Smooth muscle cell (in vitro differentiated cells): Measurements from ENCODE around the gene CCDC172. TPM values are rescaled to one million over a fixed set of nuclear protein-coding genes. Genes with fewer than 3 reads are reported as not detected.

Experiments used
- DNase-seq: peaks from one replicate; lab custom pipeline; 2025; ENCODE audit not compliant: unreplicated experiment; lab: John Stamatoyannopoulos, UW
- H2AFZ ChIP-seq: fragments of 200-600 bp; sonication (generic); 2 replicates; pipeline ENCODE4 v1.6.0; 2016; ENCODE audit warnings: antibody characterized with exemption, low read depth, mild to moderate bottlenecking
- H3F3A ChIP-seq: fragments of 200-600 bp; sonication (generic); 2 replicates; pipeline ENCODE4 v1.6.0; 2017; ENCODE audit warnings: antibody characterized with exemption, low read depth
- H3K27ac ChIP-seq: fragments of 200-600 bp; sonication (generic); 2 replicates; pipeline ENCODE4 v1.5.1; 2016; ENCODE audit warnings: low read depth, mild to moderate bottlenecking
- H3K27me3 ChIP-seq: fragments of 200-600 bp; sonication (generic); 2 replicates; pipeline ENCODE4 v1.6.1; 2016; ENCODE audit warnings: low read depth, mild to moderate bottlenecking
- H3K36me3 ChIP-seq: fragments of 200-600 bp; sonication (generic); 2 replicates; pipeline ENCODE4 v1.5.1; 2016; ENCODE audit warnings: low read depth
- H3K4me1 ChIP-seq: fragments of 200-600 bp; sonication (generic); 2 replicates; pipeline ENCODE4 v1.5.1; 2016; ENCODE audit warnings: low read depth
- H3K4me2 ChIP-seq: fragments of 200-600 bp; sonication (generic); 2 replicates; pipeline ENCODE4 v1.6.0; 2016; ENCODE audit warnings: mild to moderate bottlenecking
- H3K4me3 ChIP-seq: fragments of 200-600 bp; sonication (generic); 2 replicates; pipeline ENCODE4 v1.5.1; 2016; ENCODE audit warnings: mild to moderate bottlenecking
- H3K79me2 ChIP-seq: fragments of 200-600 bp; sonication (generic); 2 replicates; pipeline ENCODE4 v1.6.0; 2016; ENCODE audit warnings: low read depth, mild to moderate bottlenecking
- H3K9ac ChIP-seq: fragments of 200-600 bp; sonication (generic); 2 replicates; pipeline ENCODE4 v1.6.0; 2016; ENCODE audit warnings: low read depth
- H3K9me3 ChIP-seq: fragments of 200-600 bp; sonication (generic); replicated peaks from 2 replicates; pipeline ENCODE4 v1.5.1; 2016; ENCODE audit warnings: low read depth
- H4K20me1 ChIP-seq: fragments of 200-600 bp; sonication (generic); 2 replicates; pipeline ENCODE4 v1.6.0; 2016; ENCODE audit warnings: low read depth
- CTCF ChIP-seq: fragments of 200-600 bp; sonication (generic); IDR thresholded peaks from 2 replicates; pipeline ENCODE4 v1.5.1; 2017; ENCODE audit warnings: borderline replicate concordance, mild to moderate bottlenecking, antibody characterized with exemption; ENCODE audit not compliant: insufficient read depth, poor library complexity, severe bottlenecking
- WGBS: methylation state at CpG from one replicate; pipeline ENCODE4 v1.1.7; 2016; ENCODE audit warnings: low lambda C conversion rate; 5-methylcytosine and 5-hydroxymethylcytosine counted together
- polyA plus RNA-seq: library from polyadenylated mRNA; unstranded; fragments of >200 nt; fragmentation: Nextera tagmentation; extraction: Ambion mirVana; gene quantifications from 2 replicates; pipeline ENCODE4 v1.2.1, GENCODE V29; 2016
- total RNA-seq: library from RNA; depleted of rRNA; stranded (reverse); fragments of >200 nt; gene quantifications from 2 replicates; pipeline ENCODE4 v1.2.3, GENCODE V29; 2014

Gene CCDC172
- total and polyA plus RNA-seq, 2 experiments from 2014 or later = not detected

- TF ChIP-seq CTCF = no peak
- DNase-seq = no peak
- no peaks in the 10 kb centered on the region for H3K79me2 ChIP-seq
Observed at GRCh38 chr10:116408719-116409118, 84.5 kb downstream of the CCDC172 start.

GRCh38 chr10:116410351-116410750 lies 86.1 kb downstream of the CCDC172 start:
- TF ChIP-seq CTCF = no peak
- WGBS = 93% methylated on average over 5 of the region's 5 CpGs
- Histone ChIP-seq H3K27ac (no peak overlapping the region), H3K36me3 (no peaks in the 10 kb centered on the region), H4K20me1 (no peaks in the 10 kb centered on the region), H3K27me3 (no peaks in the 10 kb centered on the region), H3K4me3 (no peak overlapping the region), H3K9me3 (no peaks in the 10 kb centered on the region), H3K4me2 (no peak overlapping the region), H3F3A (no peaks in the 10 kb centered on the region), H3K9ac (no peak overlapping the region), H3K79me2 (no peaks in the 10 kb centered on the region), H3K4me1 (no peaks in the 10 kb centered on the region), H2AFZ (no peak overlapping the region)
- no peak for DNase-seq

More at GRCh38 chr10:116408719-116409118, 84.5 kb downstream of the CCDC172 start:
- H3K27me3 ChIP-seq = no peaks in the 10 kb centered on the region
- WGBS = 76% methylated on average over 7 of the region's 7 CpGs
- H3K9ac ChIP-seq = no peak overlapping the region
- H3K4me1 ChIP-seq = no peaks in the 10 kb centered on the region
- H4K20me1 ChIP-seq = no peaks in the 10 kb centered on the region
- H3K4me2 ChIP-seq = no peak overlapping the region
- H3K27ac ChIP-seq = no peak overlapping the region
- H3K9me3 ChIP-seq = no peaks in the 10 kb centered on the region
- no peak overlapping the region for H3K4me3 ChIP-seq
- no peaks in the 10 kb centered on the region for H3F3A ChIP-seq
- H3K36me3 ChIP-seq = no peaks in the 10 kb centered on the region
- H2AFZ ChIP-seq = no peak overlapping the region

- WGBS = 45% methylated on average over 2 of the region's 2 CpGs
- no peak overlapping the region for H3K27ac ChIP-seq
- H3K79me2 ChIP-seq = no peaks in the 10 kb centered on the region
- H2AFZ ChIP-seq = no peak overlapping the region
- no peak overlapping the region for H3K4me3 ChIP-seq
- H3F3A ChIP-seq = no peaks in the 10 kb centered on the region
- no peaks in the 10 kb centered on the region for H4K20me1 ChIP-seq
- no peak overlapping the region for H3K9ac ChIP-seq
- no peaks in the 10 kb centered on the region for H3K27me3 ChIP-seq
- H3K36me3 ChIP-seq = no peaks in the 10 kb centered on the region
- no peak for DNase-seq
- no peak for TF ChIP-seq CTCF
- H3K4me2 ChIP-seq = no peak overlapping the region
- H3K4me1 ChIP-seq = no peaks in the 10 kb centered on the region
- no peaks in the 10 kb centered on the region for H3K9me3 ChIP-seq
Observed at GRCh38 chr10:116417821-116418220, 93.6 kb downstream of the CCDC172 start.

GRCh38 chr10:116418389-116418788 lies 94.1 kb downstream of the CCDC172 start:
- H3K4me1 ChIP-seq = no peaks in the 10 kb centered on the region
- H3K9me3 ChIP-seq = no peaks in the 10 kb centered on the region
- no peak overlapping the region for H2AFZ ChIP-seq
- no peaks in the 10 kb centered on the region for H4K20me1 ChIP-seq
- no peaks in the 10 kb centered on the region for H3K79me2 ChIP-seq
- no peak overlapping the region for H3K27ac ChIP-seq
- no peak for DNase-seq
- no peak overlapping the region for H3K4me3 ChIP-seq
- no peak overlapping the region for H3K4me2 ChIP-seq
- no peaks in the 10 kb centered on the region for H3K36me3 ChIP-seq
- no peak for TF ChIP-seq CTCF
- H3F3A ChIP-seq = no peaks in the 10 kb centered on the region
- H3K9ac ChIP-seq = no peak overlapping the region
- no peaks in the 10 kb centered on the region for H3K27me3 ChIP-seq
- WGBS = 40% methylated on average over 1 of the region's 1 CpG
